H1 (cell line): Measurements from ENCODE around the gene FLCN. TPM values are rescaled to one million over a fixed set of nuclear protein-coding genes. Genes with fewer than 3 reads are reported as not detected.

ENCODE experiments used
- CTCF ChIA-PET: fragments of 300-600 bp; sonication (Branson Sonifier 250); formaldehyde crosslinking; loops from one replicate; lab custom pipeline; 2021; ENCODE audit not compliant: partially characterized antibody; lab: Charles Lee
- POLR2A ChIA-PET: fragments of 300-600 bp; sonication (Branson Sonifier 250); formaldehyde crosslinking; loops from one replicate; lab custom pipeline; 2021; ENCODE audit warnings: inconsistent platforms; ENCODE audit not compliant: partially characterized antibody; lab: Charles Lee
- DNase-seq, 2 experiments: peaks; one replicate each; pipeline versions ENCODE4 v3.0.0 to v3.0.0-alpha.2; 2010 to 2022; ENCODE audit warnings: low spot score in 2 of 2, low read depth in 1 of 2, mixed read lengths in 1 of 2
- FAIRE-seq: peaks from 2 replicates; lab custom pipeline; 2011; peaks lifted over from hg19 to GRCh38; lab: Jason Lieb, UNC
- H2AFZ ChIP-seq: 2 replicates; pipeline ENCODE4 v1.8.1; 2012; ENCODE audit warnings: low read length, inconsistent platforms
- H2AK5ac ChIP-seq: 2 replicates; pipeline ENCODE4 v1.6.1; 2013; ENCODE audit warnings: low read depth, low read length
- H2BK120ac ChIP-seq: replicated peaks from 2 replicates; pipeline ENCODE3; 2013; ENCODE audit warnings: low read depth, low read length, inconsistent platforms
- H2BK12ac ChIP-seq: 2 replicates; pipeline ENCODE4 v1.6.1; 2013; ENCODE audit warnings: low read depth, low read length
- H2BK15ac ChIP-seq: 2 replicates; pipeline ENCODE4 v1.6.1; 2013; ENCODE audit warnings: low read length
- H2BK20ac ChIP-seq: 2 replicates; pipeline ENCODE4 v1.6.1; 2013; ENCODE audit warnings: low read length
- H2BK5ac ChIP-seq: 2 replicates; pipeline ENCODE4 v1.6.1; 2013; ENCODE audit warnings: low read depth, low read length
- H3K14ac ChIP-seq: 2 replicates; pipeline ENCODE4 v1.6.1; 2013; ENCODE audit warnings: inconsistent platforms; ENCODE audit not compliant: insufficient read length
- H3K18ac ChIP-seq: 2 replicates; pipeline ENCODE4 v1.6.1; 2013; ENCODE audit warnings: low read length; ENCODE audit errors: extremely low read depth
- H3K23ac ChIP-seq: 2 replicates; pipeline ENCODE4 v1.6.1; 2013; ENCODE audit warnings: inconsistent platforms; ENCODE audit not compliant: insufficient read length
- H3K23me2 ChIP-seq: 2 replicates; pipeline ENCODE4 v1.6.1; 2013; ENCODE audit warnings: low read depth, low read length
- H3K27ac ChIP-seq: 2 replicates; pipeline ENCODE4 v1.6.1; 2011; ENCODE audit warnings: low read depth, low read length, inconsistent platforms
- H3K27me3 ChIP-seq, 4 experiments: replicated peaks in 1 of 4; 1 replicate in 1 of 4; 2 replicates in 3 of 4; pipeline versions ENCODE4 v1.6.1 to v1.8.1; 2011 to 2013; ENCODE audit warnings: low read length in 3 of 4, mild to moderate bottlenecking in 3 of 4, inconsistent platforms in 2 of 4, mixed read lengths in 2 of 4, moderate library complexity in 1 of 4; ENCODE audit not compliant: control insufficient read depth in 3 of 4, insufficient read depth in 3 of 4; ENCODE audit errors: extremely low read depth in 1 of 4
- H3K36me3 ChIP-seq, 4 experiments: 2 replicates each; pipeline versions ENCODE4 v1.6.1 to v1.8.1; 2011 to 2013; ENCODE audit warnings: mild to moderate bottlenecking in 4 of 4, low read length in 3 of 4, moderate library complexity in 2 of 4, control low read depth in 1 of 4, inconsistent platforms in 1 of 4; ENCODE audit not compliant: insufficient read depth in 4 of 4, control insufficient read depth in 2 of 4
- H3K4ac ChIP-seq: replicated peaks from 2 replicates; pipeline ENCODE3; 2013; ENCODE audit warnings: low read length, low read depth, mixed read lengths, inconsistent platforms; ENCODE audit not compliant: insufficient read length
- H3K4me1 ChIP-seq, 4 experiments: replicated peaks in 1 of 4; 1 replicate in 1 of 4; 2 replicates in 3 of 4; pipeline versions ENCODE4 v1.6.1 to v1.8.1; 2011 to 2013; ENCODE audit warnings: low read length in 3 of 4, inconsistent platforms in 2 of 4, mixed read lengths in 1 of 4; ENCODE audit not compliant: insufficient read depth in 4 of 4, control insufficient read depth in 3 of 4
- H3K4me2 ChIP-seq, 2 experiments: 2 replicates each; pipeline versions ENCODE4 v1.6.1 to v1.8.1; 2011 to 2013; ENCODE audit warnings: low read depth in 2 of 2, low read length in 2 of 2, control low read depth in 1 of 2, inconsistent platforms in 1 of 2, mild to moderate bottlenecking in 1 of 2; ENCODE audit not compliant: insufficient read depth in 1 of 2
- H3K4me3 ChIP-seq, 4 experiments: fragments of 200-600, 300-600 bp in 1 of 4; sonication (generic), shearing (Covaris generic), sonication (Bioruptor Twin) in 1 of 4; 2 replicates each; pipeline versions ENCODE4 v1.5.1 to v1.8.1; 2011 to 2016; ENCODE audit warnings: low read length in 4 of 4, low read depth in 3 of 4, control low read depth in 2 of 4, inconsistent platforms in 2 of 4, mild to moderate bottlenecking in 2 of 4, mixed read lengths in 1 of 4, moderate library complexity in 1 of 4; ENCODE audit not compliant: insufficient read depth in 2 of 4; ENCODE audit errors: extremely low read depth in 1 of 4
- H3K56ac ChIP-seq: replicated peaks from 2 replicates; pipeline ENCODE3; 2013; ENCODE audit warnings: low read depth, mild to moderate bottlenecking, mixed read lengths, low read length, inconsistent platforms; ENCODE audit not compliant: insufficient read length
- H3K79me1 ChIP-seq: 2 replicates; pipeline ENCODE4 v1.6.1; 2013; ENCODE audit warnings: low read depth, low read length, control low read depth
- H3K79me2 ChIP-seq, 2 experiments: 2 replicates each; pipeline versions ENCODE4 v1.6.1 to v1.8.1; 2012 to 2013; ENCODE audit warnings: low read length in 2 of 2, mild to moderate bottlenecking in 2 of 2, inconsistent platforms in 1 of 2; ENCODE audit not compliant: insufficient read depth in 2 of 2, control insufficient read depth in 1 of 2
- H3K9ac ChIP-seq, 4 experiments: replicated peaks in 1 of 4; 1 replicate in 1 of 4; 2 replicates in 3 of 4; pipeline versions ENCODE4 v1.6.1 to v1.8.1; 2011 to 2013; ENCODE audit warnings: low read depth in 3 of 4, low read length in 3 of 4, control low read depth in 2 of 4, mild to moderate bottlenecking in 2 of 4, moderate library complexity in 2 of 4, inconsistent platforms in 1 of 4; ENCODE audit errors: extremely low read depth in 1 of 4
- H3K9me3 ChIP-seq, 2 experiments: 2 replicates each; pipeline versions ENCODE4 v1.6.1 to v1.8.1; 2012 to 2013; ENCODE audit warnings: mild to moderate bottlenecking in 2 of 2, moderate library complexity in 2 of 2, control low read depth in 1 of 2, inconsistent platforms in 1 of 2, low read depth in 1 of 2, low read length in 1 of 2, mixed read lengths in 1 of 2; ENCODE audit not compliant: insufficient read depth in 2 of 2
- H4K20me1 ChIP-seq, 2 experiments: replicated peaks in 1 of 2; 2 replicates each; pipeline versions ENCODE3 to v1.8.1; 2011 to 2013; ENCODE audit warnings: inconsistent platforms in 2 of 2, low read length in 2 of 2, mild to moderate bottlenecking in 1 of 2; ENCODE audit not compliant: insufficient read depth in 2 of 2, control insufficient read depth in 1 of 2
- H4K5ac ChIP-seq: 2 replicates; pipeline ENCODE4 v1.6.1; 2013; ENCODE audit warnings: low read length, low read depth, mixed read lengths, inconsistent platforms; ENCODE audit not compliant: insufficient read length
- H4K8ac ChIP-seq: 2 replicates; pipeline ENCODE4 v1.8.0; 2013; ENCODE audit warnings: mild to moderate bottlenecking, moderate library complexity, low read length, inconsistent platforms; ENCODE audit not compliant: insufficient read depth; ENCODE audit errors: extremely low read depth
- H4K91ac ChIP-seq: replicated peaks from 2 replicates; pipeline ENCODE3; 2013; ENCODE audit warnings: low read length, mixed read lengths, inconsistent platforms; ENCODE audit not compliant: insufficient read length
- CHD1 ChIP-seq: IDR thresholded peaks from 2 replicates; pipeline ENCODE4 v1.6.1; 2012; ENCODE audit warnings: low read depth, low read length, improper control_type of control experiment
- EZH2 ChIP-seq: fragments of 200-600 bp; sonication (generic); IDR thresholded peaks from 2 replicates; pipeline ENCODE4 v1.7.1; 2012; ENCODE audit warnings: low read depth, mild to moderate bottlenecking, moderate library complexity, low read length, inconsistent platforms; ENCODE audit not compliant: severe bottlenecking
- GABPA ChIP-seq: IDR thresholded peaks from 2 replicates; pipeline ENCODE4 v1.6.1; 2011; ENCODE audit warnings: mild to moderate bottlenecking, low read length, moderate library complexity, borderline replicate concordance; ENCODE audit not compliant: insufficient read depth
- GTF2F1 ChIP-seq: IDR thresholded peaks from 2 replicates; pipeline ENCODE4 v1.6.1; 2012; ENCODE audit warnings: low read depth, low read length, improper control_type of control experiment, borderline replicate concordance
- KDM1A ChIP-seq: fragments of 200-600, 300-600 bp; sonication (generic); IDR thresholded peaks from 2 replicates; pipeline ENCODE4 v1.7.1; 2016; ENCODE audit warnings: mild to moderate bottlenecking, low read length, borderline replicate concordance
- KDM5A ChIP-seq: fragments of 200-600 bp; IDR thresholded peaks from 2 replicates; pipeline ENCODE4 v1.7.1; 2012; ENCODE audit warnings: mild to moderate bottlenecking, low read length, inconsistent platforms, mixed read lengths
- RFX5 ChIP-seq: IDR thresholded peaks from 2 replicates; pipeline ENCODE4 v1.6.1; 2011; ENCODE audit warnings: low read depth, low read length, improper control_type of control experiment, borderline replicate concordance
- SIRT6 ChIP-seq: IDR thresholded peaks from one replicate; pipeline ENCODE4 v1.7.1; 2012; ENCODE audit warnings: low read length, inconsistent platforms
- SP4 ChIP-seq: IDR thresholded peaks from 2 replicates; pipeline ENCODE4 v1.6.1; 2012; ENCODE audit warnings: low read length, inconsistent platforms
- SRF ChIP-seq: IDR thresholded peaks from 2 replicates; pipeline ENCODE4 v1.6.1; 2011; ENCODE audit warnings: mild to moderate bottlenecking, low read depth, low read length, moderate library complexity
- SUZ12 ChIP-seq: fragments of 200-600 bp; sonication (generic); IDR thresholded peaks from 2 replicates; pipeline ENCODE4 v1.6.1; 2012; ENCODE audit warnings: mild to moderate bottlenecking, inconsistent platforms, low read length, moderate library complexity, mixed read lengths
- TAF7 ChIP-seq: optimal IDR thresholded peaks from 2 replicates; pipeline ENCODE3; 2011; ENCODE audit warnings: low read depth, mild to moderate bottlenecking, inconsistent platforms, low read length, moderate library complexity, borderline replicate concordance
- WGBS, 2 experiments: shearing (Covaris generic) in 1 of 2; methylation state at CpG; one replicate each; pipeline versions ENCODE4 v1.1.6 to v1.1.7; 2013 to 2015; ENCODE audit warnings: low lambda C conversion rate in 2 of 2, mixed read lengths in 2 of 2, inconsistent platforms in 1 of 2, low coverage in 1 of 2, missing lambda C conversion rate in 1 of 2; ENCODE audit not compliant: insufficient replicate concordance in 2 of 2, insufficient coverage in 1 of 2, insufficient read length in 1 of 2; ENCODE audit errors: extremely low coverage in 1 of 2, missing lambda C conversion rate in 1 of 2; 5-methylcytosine and 5-hydroxymethylcytosine counted together
- polyA plus RNA-seq, 7 experiments: library from polyadenylated mRNA; depleted of rRNA in 3 of 7; stranded (reverse) in 5 of 7; unstranded in 2 of 7; fragments of >200 nt in 5 of 7; fragments of 200-250 nt in 2 of 7; gene quantifications; 1 replicate in 5 of 7; 2 replicates in 1 of 7; 4 replicates in 1 of 7; pipeline versions ENCODE4 v1.2.1 to v1.2.3, GENCODE V29; 2011 to 2013; ENCODE audit warnings: missing spikeins in 2 of 7, mixed read lengths in 2 of 7
- total RNA-seq: library from RNA; stranded (reverse); fragmentation: NEBNext Ultra II Directional; extraction: Animal tissue kit (Norgen Biotek cat#: 25700); gene quantifications from 2 replicates; pipeline ENCODE4 v1.2.1, GENCODE V29; 2021
- TF ChIP-seq, protein P1 (sequence below): IDR thresholded peaks from 2 replicates; pipeline ENCODE4 v1.6.1; 2011; ENCODE audit warnings: low read depth, mild to moderate bottlenecking, low read length; ENCODE audit not compliant: insufficient read depth

The FLCN gene
- total and polyA plus RNA-seq, 2 of the 8 experiments (the other 6 are each of a cell fraction or from before 2014, with no cell fraction given): 15.6 to 34.6 TPM

DNA sequence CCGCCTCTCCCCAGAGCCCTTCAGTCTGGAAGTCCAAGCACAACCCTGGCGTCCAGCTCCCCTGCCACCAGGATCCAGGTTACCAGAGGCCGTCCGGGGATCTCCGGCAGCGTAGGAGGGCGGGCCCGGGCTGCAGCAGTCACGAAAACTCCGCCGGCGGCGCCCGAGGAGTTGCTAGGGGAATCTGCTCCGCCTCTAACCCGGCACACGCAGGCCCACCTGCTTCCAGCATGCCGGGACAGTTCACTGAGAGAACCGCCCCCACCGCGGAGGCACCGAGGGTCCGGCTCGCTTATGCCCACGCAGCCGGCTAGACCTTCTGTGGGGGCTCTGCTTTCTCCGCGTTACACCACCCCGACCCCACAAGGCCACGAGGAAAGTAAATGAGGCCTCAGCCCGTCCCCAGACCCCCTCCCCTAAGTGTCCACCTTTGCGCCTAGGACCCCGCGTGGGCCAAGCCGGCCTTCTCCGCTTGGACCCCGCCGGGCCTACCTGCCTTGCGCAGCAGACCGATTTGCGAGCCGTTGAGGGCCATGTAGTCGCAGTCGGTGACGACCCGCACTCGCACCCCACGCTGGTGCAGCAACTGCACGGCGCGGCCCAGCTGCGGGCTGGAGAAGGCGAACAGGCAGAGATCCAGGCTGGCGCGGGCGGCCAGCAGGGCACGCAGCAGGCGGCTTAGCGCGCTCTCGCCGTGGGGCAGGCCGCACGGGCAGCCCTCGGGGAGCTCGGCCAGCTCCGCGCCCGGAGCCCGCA is 31.4 kb downstream of the FLCN start:
- no peak overlapping the region for H3K4ac ChIP-seq
- H3K14ac ChIP-seq: no peak overlapping the region
- no peak for FAIRE-seq
- H3K27me3 ChIP-seq: no peaks in the 10 kb centered on the region
- H3K79me1 ChIP-seq: no peaks in the 10 kb centered on the region
- H3K4me2 ChIP-seq: no peak overlapping the region
- H3K9me3 ChIP-seq: peaks cover 0 to 3% of the 10 kb centered on the region in 2 experiments; a peak in 1 of 4 replicates
- no peaks in the 10 kb centered on the region for H3K36me3 ChIP-seq
- H3K23ac ChIP-seq: no peak overlapping the region
- H2AFZ ChIP-seq: no peak overlapping the region
- H3K18ac ChIP-seq: no peak overlapping the region
- no peaks in the 10 kb centered on the region for H3K23me2 ChIP-seq
- peak overlapping the region; percentile 85 for H4K8ac ChIP-seq
- H4K5ac ChIP-seq: no peak overlapping the region
- H3K9ac ChIP-seq: no peak overlapping the region
- H3K27ac ChIP-seq: no peak overlapping the region
- no peak overlapping the region for H2BK120ac ChIP-seq
- 90% methylated on average over 32 of the region's 70 CpGs; no CpG with 5 or more reads in 1 of the 2 experiments for WGBS, 2 experiments
- DNase-seq: no peak
- no peak overlapping the region for H3K56ac ChIP-seq
- H2AK5ac ChIP-seq: no peak overlapping the region
- H2BK12ac ChIP-seq: no peak overlapping the region
- H2BK5ac ChIP-seq: no peak overlapping the region
- no peak overlapping the region for H3K4me3 ChIP-seq
- H4K91ac ChIP-seq: no peak overlapping the region
- no peak overlapping the region for H2BK20ac ChIP-seq
- H3K4me1 ChIP-seq: no peaks in the 10 kb centered on the region; a peak in 1 of 7 replicates
- H3K79me2 ChIP-seq: no peaks in the 10 kb centered on the region
- ChIA-PET CTCF (interaction anchor here (1.7 kb wide), 1 partner anchor 63 kb away, joined by 4 read pairs; no protein-coding TSS in a partner anchor), POLR2A (no interaction called here)
- H2BK15ac ChIP-seq: no peak overlapping the region
- H4K20me1 ChIP-seq: no peaks in the 10 kb centered on the region
- no peak for TF ChIP-seq GABPA
- TF ChIP-seq GTF2F1: no peak
- TF ChIP-seq TAF7: no peak
- no peak for TF ChIP-seq SIRT6
- no peak for TF ChIP-seq SP4
- TF ChIP-seq EZH2: no peak
- no peak for TF ChIP-seq KDM5A
- no peak for TF ChIP-seq CHD1
- TF ChIP-seq SUZ12: no peak
- TF ChIP-seq KDM1A: no peak
- TF ChIP-seq RFX5: no peak
- TF ChIP-seq, protein P1, sequence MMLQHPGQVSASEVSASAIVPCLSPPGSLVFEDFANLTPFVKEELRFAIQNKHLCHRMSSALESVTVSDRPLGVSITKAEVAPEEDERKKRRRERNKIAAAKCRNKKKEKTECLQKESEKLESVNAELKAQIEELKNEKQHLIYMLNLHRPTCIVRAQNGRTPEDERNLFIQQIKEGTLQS: no peak
- no peak for TF ChIP-seq SRF
